Left forelimb (tissue), 1 donor: ENCODE data around the gene ARTN.

ENCODE experiments used
- DNase-seq: peaks from one replicate; pipeline ENCODE4 v3.0.0-alpha.2; 2018; ENCODE audit warnings: low spot score

Gene ARTN

GRCh38 chr1:43970911-43971310, 37.3 kb downstream of the ARTN start:
- DNase-seq, result no peak

- no peak for DNase-seq
These were observed 37.9 kb downstream of the ARTN start for GRCh38 chr1:43971336-43971980.

- no peak for DNase-seq
These were observed 40.4 kb downstream of the ARTN start for GRCh38 chr1:43973981-43974442.

GRCh38 chr1:43974443-43975248, 41.0 kb downstream of the ARTN start, which contains the start of gene ATP6V0B:
ATP6V0B (plus strand) TSS chr1:43974960; CDS start chr1:43975041, 81 bp downstream.
- DNase-seq, result peak; percentile 95

- DNase-seq, result no peak
These were observed 41.8 kb downstream of the ARTN start for GRCh38 chr1:43975249-43975961.

- DNase-seq, result no peak
These were observed 42.4 kb downstream of the ARTN start for GRCh38 chr1:43976045-43976444.

- DNase-seq, result no peak
These were observed 43.3 kb downstream of the ARTN start for GRCh38 chr1:43976890-43977289.

- no peak for DNase-seq
These were observed 44.0 kb downstream of the ARTN start for GRCh38 chr1:43977376-43978263.

- no peak for DNase-seq
These were observed 44.6 kb downstream of the ARTN start for GRCh38 chr1:43978264-43978550.

- DNase-seq, result no peak
These were observed 45.1 kb downstream of the ARTN start, which contains the start of gene B4GALT2 for GRCh38 chr1:43978551-43979260. B4GALT2 (plus strand) TSS chr1:43979210; CDS start chr1:43981161, 1,951 bp downstream.

GRCh38 chr1:43979261-43979527, 45.6 kb downstream of the ARTN start:
- no peak for DNase-seq

- DNase-seq, result peak; percentile 76
These were observed 46.1 kb downstream of the ARTN start for GRCh38 chr1:43979528-43980254.

GRCh38 chr1:43980255-43981134, 46.9 kb downstream of the ARTN start:
- DNase-seq, result no peak

- no peak for DNase-seq
These were observed 47.5 kb downstream of the ARTN start for GRCh38 chr1:43981135-43981491.

- no peak for DNase-seq
These were observed 48.0 kb downstream of the ARTN start for GRCh38 chr1:43981636-43982035.

- DNase-seq, result no peak
These were observed 48.6 kb downstream of the ARTN start for GRCh38 chr1:43982241-43982640.

GRCh38 chr1:43982808-43983207, 49.2 kb downstream of the ARTN start:
- DNase-seq, result no peak

- no peak for DNase-seq
These were observed 49.8 kb downstream of the ARTN start for GRCh38 chr1:43983253-43983899.

- DNase-seq, result no peak
These were observed 51.3 kb downstream of the ARTN start for GRCh38 chr1:43984855-43985254.
